MG63 (cell line): ENCODE results near the gene KIN. TPM values are rescaled to one million over a fixed set of nuclear protein-coding genes. Genes with fewer than 3 reads are reported as not detected.
"Not testable (repeated sequence)": the region's sequence is repeated elsewhere in the genome, so short reads cannot be mapped to it uniquely, and the experiment has no call there.

ENCODE experiments used
- DNase-seq: peaks from one replicate; pipeline ENCODE4 v3.0.0-alpha.2; 2020
- H3K27me3 ChIP-seq: fragments of 250-450 bp; sonication (Bioruptor Pico); 2 replicates; pipeline ENCODE4 v1.5.1; 2020; ENCODE audit warnings: mild to moderate bottlenecking, moderate library complexity
- H3K36me3 ChIP-seq: fragments of 250-450 bp; sonication (Bioruptor Pico); 2 replicates; pipeline ENCODE4 v1.5.1; 2020; ENCODE audit warnings: mild to moderate bottlenecking, moderate library complexity
- H3K4me3 ChIP-seq: fragments of 250-450 bp; sonication (Bioruptor Pico); 2 replicates; pipeline ENCODE4 v1.5.1; 2020; ENCODE audit warnings: mild to moderate bottlenecking, moderate library complexity
- H3K9me3 ChIP-seq: fragments of 250-450 bp; sonication (Bioruptor Pico); 2 replicates; pipeline ENCODE4 v1.5.1; 2020; ENCODE audit warnings: mild to moderate bottlenecking, moderate library complexity
- total RNA-seq: library from RNA; depleted of rRNA; stranded (reverse); fragments of >200 nt; shearing (Covaris generic); gene quantifications from 2 replicates; pipeline ENCODE4 v1.2.3, GENCODE V29; 2014; ENCODE audit warnings: low replicate concordance

Gene KIN
- total RNA-seq, 1 experiment from 2014 or later, result 13.0 TPM

DNA sequence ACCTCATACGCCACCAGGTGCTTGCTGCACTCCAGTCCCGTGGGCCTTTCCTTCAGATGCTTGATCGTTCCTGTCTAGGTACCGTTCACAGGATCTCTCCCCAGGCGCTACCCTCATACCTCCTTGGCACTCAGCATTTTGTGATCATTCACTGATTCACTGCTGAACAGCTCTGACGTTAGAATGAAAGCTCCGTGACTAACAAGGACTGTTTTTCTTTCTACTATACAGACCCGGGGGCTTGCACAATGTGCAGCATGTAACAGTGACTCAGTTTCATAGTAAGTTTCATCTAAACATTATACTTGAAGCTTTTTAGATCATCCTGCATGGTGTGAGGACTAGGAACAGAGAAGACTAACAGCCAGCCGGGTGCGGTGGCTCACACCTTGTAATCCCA lies 20.6 kb downstream of the KIN start:
- DNase-seq, result peak; percentile 36
- no peaks in the 10 kb centered on the region for H3K27me3 ChIP-seq

DNA sequence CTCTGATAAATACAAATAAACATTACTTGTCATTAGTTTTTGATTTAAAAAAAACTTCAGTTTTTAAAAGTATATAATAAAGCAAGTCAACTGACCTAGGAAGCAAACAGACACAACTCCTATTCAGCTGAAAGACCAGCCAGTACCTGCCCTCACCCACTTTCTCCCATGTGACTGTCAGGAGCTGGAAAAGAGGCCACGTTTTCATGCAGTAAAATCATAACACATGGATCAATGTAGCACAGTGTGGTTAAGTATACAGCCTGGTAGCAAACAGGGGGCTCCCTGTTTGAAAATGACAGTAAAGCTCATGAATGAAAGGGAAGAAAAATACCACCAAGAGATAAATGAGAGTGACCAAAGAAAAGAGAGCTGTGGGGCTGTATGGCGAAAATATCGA lies 21.6 kb downstream of the KIN start:
- H3K4me3 ChIP-seq, result no peak overlapping the region
- DNase-seq, result no peak
- H3K36me3 ChIP-seq, result peaks cover 54% of the 10 kb centered on the region
- H3K27me3 ChIP-seq, result no peaks in the 10 kb centered on the region
- H3K9me3 ChIP-seq, result no peaks in the 10 kb centered on the region

More for the DNA sequence above, 20.6 kb downstream of the KIN start:
- Histone ChIP-seq H3K9me3 (no peaks in the 10 kb centered on the region), H3K36me3 (peaks cover 48% of the 10 kb centered on the region), H3K4me3 (no peak overlapping the region)

DNA sequence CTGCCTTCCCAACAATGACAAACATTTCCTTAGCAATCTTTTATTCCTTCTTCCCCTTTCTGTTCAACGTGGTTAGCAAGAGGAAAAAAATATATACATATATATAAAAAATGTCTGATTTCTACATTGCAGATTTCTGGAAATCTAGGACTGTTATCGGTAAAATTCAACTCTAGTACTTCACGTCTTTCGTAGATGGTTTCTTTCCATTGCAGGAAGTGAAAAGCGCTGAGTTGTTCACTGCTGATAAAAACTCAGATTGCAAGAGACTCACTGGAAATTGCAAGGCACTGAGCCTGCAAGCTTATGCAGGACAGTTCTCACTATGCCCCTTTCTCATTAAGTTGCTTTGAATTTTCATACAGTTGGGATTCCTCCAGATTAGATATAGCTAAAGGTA lies 23.9 kb downstream of the KIN start:
- no peaks in the 10 kb centered on the region for H3K9me3 ChIP-seq
- no peak for DNase-seq
- H3K4me3 ChIP-seq, result no peak overlapping the region
- peaks cover 60% of the 10 kb centered on the region for H3K36me3 ChIP-seq
- no peaks in the 10 kb centered on the region for H3K27me3 ChIP-seq

DNA sequence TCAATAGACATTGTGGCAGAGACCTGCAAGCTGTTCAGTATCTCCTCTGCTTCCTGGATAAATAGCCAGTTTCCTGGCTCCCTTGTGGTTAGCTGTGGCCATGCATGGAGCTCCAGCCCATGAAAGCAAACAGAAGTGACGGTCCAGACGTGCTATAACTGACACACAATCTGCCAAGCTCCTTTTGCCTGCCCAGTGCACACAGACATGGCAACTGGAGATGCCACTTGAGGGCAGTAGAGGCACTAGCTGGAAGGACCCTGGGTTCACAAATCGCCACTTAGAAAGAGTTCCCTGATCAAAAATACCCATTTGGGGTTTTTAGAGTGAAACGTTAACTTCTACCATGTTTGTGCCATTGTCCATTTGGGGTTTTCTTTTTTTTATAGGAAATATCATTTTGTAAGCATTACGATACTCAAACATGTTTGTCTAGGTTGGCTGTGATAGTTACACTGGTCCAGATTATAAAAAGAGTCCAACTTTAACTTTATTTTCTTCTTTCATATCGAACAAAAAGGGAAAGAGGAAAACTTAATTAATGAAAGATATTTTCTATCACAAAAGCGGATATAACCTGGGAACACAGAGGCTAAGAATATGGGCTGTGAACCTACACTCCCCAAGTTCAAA lies 31.3 kb downstream of the KIN start:
- Histone ChIP-seq H3K9me3 (no peaks in the 10 kb centered on the region), H3K4me3 (no peak overlapping the region), H3K36me3 (peaks cover 55% of the 10 kb centered on the region), H3K27me3 (no peaks in the 10 kb centered on the region)
- no peak for DNase-seq

DNA sequence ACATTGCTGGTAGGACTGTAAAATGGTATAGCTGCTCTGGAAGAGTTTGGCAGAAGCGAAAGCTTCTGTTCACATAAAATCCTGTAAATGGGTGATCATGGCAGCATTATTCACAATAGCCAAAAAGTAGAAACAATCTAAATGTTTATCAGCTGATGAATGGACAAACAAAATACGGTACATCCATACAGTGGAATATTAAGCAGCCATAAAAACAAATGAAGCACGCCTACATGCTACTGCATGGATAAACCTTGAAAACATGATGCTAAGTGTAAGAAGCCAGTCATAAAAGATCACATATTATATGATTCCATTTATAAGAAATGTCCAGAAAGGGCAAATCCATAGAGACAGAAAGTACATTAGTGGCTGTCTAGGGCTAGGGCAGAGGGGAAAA lies 32.7 kb downstream of the KIN start:
- no peak overlapping the region for H3K4me3 ChIP-seq
- H3K9me3 ChIP-seq, result no peaks in the 10 kb centered on the region
- no peak for DNase-seq
- H3K36me3 ChIP-seq, result peaks cover 45% of the 10 kb centered on the region
- no peaks in the 10 kb centered on the region for H3K27me3 ChIP-seq

DNA sequence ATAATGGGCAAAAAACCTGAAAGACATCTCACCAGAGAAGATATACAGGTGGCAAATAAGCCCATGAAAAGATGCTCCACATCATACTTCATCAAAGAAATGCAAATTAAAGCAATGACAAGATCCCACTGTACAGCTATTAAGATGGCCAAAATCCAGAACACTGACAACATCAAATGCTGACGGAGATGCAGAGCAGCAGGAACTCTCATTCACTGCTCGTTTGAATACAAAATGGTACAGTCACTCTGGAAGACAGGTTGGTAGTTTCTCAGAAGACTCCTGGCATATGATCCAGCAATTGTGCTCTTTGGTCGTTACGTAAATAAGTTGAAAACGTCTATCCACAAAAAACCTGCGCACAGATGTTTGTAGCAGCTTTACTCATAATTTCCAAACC lies 35.5 kb downstream of the KIN start:
- no peaks in the 10 kb centered on the region for H3K27me3 ChIP-seq
- no peak for DNase-seq
- H3K36me3 ChIP-seq, result peaks cover 35% of the 10 kb centered on the region
- no peaks in the 10 kb centered on the region for H3K9me3 ChIP-seq
- H3K4me3 ChIP-seq, result no peak overlapping the region

DNA sequence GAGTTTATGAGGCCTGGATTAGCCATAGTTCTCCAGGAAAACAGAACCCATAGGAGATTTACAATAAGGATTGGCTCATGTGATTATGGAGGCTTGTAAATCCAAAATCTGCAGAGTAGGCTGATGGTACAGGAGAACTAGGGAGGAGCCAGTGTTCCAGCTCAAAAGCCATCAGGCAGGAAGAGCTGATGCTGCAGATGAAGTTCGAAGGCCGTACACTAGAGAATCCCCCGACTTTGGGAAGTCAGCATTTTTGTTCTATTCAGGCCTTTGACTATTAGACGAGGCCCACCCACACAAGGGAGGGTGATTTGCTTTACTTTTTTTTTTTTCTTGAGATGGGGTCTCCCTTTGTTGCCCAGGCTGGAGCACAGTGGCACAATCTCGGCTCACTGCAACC lies 37.6 kb downstream of the KIN start:
- Histone ChIP-seq H3K27me3 (no peaks in the 10 kb centered on the region), H3K36me3 (peaks cover 21% of the 10 kb centered on the region), H3K9me3 (no peaks in the 10 kb centered on the region), H3K4me3 (no peak overlapping the region)
- no peak for DNase-seq

DNA sequence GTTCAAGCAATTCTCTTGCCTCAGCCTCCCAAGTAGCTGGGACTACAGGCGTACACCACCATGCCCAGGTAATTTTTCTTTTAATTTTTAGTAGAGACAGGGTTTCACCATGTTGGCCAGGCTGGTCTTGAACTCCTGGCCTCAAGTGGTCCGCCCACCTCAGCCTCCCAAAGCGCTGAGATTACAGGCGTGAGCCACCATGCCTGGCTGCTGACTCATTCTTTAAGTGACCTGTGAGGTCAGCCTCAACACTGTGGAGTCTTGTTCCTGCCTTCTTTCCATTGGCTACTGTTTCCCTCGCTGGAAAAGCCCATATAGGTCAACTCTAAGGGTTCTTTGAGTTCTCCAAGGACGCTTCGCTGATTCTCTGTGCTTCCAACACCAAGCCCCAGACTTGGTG lies 39.2 kb downstream of the KIN start:
- not testable (repeated sequence) for H3K4me3 ChIP-seq, DNase-seq, H3K27me3 ChIP-seq, H3K9me3 ChIP-seq
- peaks cover 14% of the 10 kb centered on the region for H3K36me3 ChIP-seq

DNA sequence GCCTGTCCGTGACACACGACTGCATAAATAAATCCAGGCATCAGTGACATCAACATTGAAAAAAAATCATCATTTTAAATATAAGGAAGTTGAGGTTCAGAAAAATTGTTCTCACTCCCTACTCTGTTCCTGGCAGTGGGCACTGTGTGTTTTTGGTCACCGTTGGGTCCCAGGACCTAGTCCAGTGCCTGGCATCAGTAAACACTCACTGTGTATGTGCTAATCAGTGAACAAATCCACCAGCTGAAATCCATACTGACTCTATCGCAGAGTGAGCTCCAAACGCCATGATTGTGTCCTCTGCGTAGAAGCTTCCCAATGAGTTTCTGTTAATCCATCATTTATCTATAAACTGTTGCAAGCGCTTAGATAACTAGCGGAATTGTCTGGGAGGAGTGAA lies 43.5 kb downstream of the KIN start:
- H3K4me3 ChIP-seq, result no peak overlapping the region
- no peaks in the 10 kb centered on the region for H3K36me3 ChIP-seq
- H3K27me3 ChIP-seq, result no peaks in the 10 kb centered on the region
- no peak for DNase-seq
- no peaks in the 10 kb centered on the region for H3K9me3 ChIP-seq

DNA sequence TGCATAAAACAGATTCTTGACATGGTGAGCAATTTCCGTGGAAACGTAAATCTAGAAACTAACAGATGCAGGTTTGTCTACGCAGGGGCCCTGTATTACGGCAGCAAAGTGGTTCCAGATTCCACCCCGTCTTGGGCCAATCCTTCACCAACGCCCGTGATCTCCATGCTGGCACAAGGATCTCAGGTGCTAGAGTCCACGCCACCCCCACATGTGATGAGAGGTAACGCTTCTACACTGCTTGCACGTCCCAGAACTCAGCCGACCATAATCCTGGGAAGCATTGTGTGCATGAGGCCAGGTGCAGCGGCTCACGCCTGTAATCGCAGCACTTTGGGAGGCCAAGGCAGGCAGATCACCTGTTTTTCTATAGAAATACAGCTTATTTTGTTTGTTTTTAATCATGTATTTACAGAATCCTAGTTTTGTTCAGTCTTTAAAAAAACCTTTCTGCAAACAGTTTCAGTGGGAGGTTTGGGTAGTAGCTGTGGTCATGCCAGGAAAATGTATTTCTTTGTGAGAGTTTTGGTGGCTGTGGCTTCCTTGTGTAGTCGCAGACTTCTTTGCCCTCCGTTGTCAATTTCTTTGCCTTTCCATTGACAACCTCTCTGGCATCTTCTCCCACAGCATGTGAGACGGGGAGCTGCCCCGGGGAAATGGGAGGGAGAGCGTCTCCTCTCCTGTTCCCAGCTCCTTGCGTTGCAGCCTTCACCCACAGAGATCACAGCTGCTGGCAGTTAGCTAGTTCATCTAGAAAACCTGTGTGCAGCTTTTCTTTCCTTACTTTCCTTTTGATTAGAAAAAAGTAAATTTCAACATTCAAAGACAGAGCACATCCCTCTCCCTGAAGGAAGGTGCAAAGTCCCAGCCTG lies 49.0 kb downstream of the KIN start:
- no peaks in the 10 kb centered on the region for H3K9me3 ChIP-seq
- no peaks in the 10 kb centered on the region for H3K36me3 ChIP-seq
- no peak for DNase-seq
- no peak overlapping the region for H3K4me3 ChIP-seq
- no peaks in the 10 kb centered on the region for H3K27me3 ChIP-seq

DNA sequence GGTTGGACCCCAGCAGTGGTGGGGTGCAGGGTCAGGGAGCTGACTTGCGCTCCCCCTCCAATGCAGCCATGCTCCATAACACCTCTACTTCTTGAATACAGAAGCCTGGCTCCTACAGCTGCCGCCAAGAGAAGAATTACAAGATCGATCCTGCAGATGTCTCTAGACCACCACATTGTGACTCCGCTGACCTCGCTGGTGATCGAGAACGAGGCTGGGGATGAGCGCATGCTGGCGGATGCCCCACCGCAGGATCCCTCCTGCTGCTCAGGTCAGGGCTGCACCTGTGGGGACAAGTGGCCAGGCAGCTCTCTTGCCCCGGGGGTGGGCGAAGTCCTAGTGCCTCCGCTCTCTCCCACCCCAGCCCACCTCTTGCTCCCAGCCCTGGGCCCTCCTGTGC lies 53.0 kb downstream of the KIN start:
- H3K4me3 ChIP-seq, result no peak overlapping the region
- no peaks in the 10 kb centered on the region for H3K27me3 ChIP-seq
- no peaks in the 10 kb centered on the region for H3K9me3 ChIP-seq
- H3K36me3 ChIP-seq, result no peaks in the 10 kb centered on the region
- no peak for DNase-seq

DNA sequence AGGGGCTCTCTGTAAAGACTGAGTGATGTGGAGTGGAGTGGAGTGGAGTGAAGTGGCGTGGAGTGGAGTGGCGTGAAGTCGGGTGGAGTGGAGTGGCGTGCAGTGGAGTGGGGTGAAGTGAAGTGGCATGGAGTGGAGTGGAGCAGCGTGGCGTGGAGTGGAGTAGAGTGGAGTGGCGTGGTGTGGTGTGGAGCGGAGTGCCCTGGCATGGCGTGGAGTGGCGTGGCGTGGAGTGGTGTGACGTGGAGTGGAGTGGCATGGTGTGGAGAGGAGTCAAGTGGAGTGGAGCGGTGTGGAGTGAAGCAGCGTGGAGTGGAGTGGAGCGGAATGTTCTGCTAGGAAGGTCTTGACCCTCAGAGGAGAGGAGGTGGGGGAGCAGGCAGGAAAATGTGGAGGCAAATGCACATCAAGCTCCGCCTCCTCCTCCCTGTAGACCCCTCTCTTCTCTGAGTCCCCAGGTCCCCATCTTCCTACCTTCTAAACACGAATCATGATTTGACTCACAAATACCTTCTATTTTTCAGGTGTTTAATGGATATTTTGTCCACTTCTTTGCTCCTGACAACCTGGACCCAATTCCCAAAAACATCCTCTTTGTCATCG lies 64.8 kb downstream of the KIN start:
- no peak for DNase-seq

DNA sequence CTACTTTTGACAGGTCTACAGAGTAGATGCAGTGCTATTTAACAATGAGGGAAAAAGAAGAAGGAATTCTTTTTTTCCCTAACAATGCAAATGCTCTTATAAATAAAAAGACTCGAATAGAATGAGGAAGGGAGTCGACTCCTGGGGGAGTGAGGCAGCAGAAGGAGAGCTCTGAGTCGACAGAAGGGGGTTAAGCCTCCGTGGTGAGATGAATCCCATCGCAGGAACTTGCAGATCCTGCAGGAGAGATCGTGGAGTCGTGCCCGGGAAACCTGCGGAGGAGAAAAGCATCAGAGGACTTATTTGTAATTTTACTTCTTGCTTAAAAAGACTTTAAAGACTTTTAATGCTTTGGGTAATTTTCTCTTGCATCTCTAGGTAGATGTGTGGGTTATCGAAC lies 67.3 kb downstream of the KIN start:
- H3K9me3 ChIP-seq, result no peaks in the 10 kb centered on the region
- no peaks in the 10 kb centered on the region for H3K36me3 ChIP-seq
- no peak overlapping the region for H3K4me3 ChIP-seq
- no peak for DNase-seq
- H3K27me3 ChIP-seq, result peaks cover 15% of the 10 kb centered on the region

More for the DNA sequence above, 64.8 kb downstream of the KIN start:
- Histone ChIP-seq H3K9me3 (no peaks in the 10 kb centered on the region), H3K4me3 (no peak overlapping the region), H3K27me3 (peaks cover 24% of the 10 kb centered on the region), H3K36me3 (no peaks in the 10 kb centered on the region)

DNA sequence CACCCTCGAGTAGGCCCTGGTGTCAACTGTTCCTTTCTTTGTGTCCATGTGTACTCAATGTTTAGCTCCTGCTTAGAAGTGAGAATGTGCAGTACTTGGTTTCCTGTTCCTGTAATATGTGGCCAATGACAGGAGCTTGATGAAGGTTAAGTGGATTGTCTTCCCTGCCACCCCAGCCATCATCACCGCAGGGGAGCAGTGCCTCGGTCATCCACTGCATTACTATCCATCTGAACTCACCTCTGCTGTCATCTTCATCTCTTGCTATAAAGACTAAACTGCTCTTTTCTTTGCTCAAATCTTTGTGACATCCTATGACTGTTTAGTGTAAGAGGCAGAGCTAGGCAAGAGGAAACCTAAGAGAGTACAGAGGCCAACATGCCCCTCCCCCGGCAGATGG lies 69.1 kb downstream of the KIN start:
- Histone ChIP-seq H3K4me3 (no peak overlapping the region), H3K9me3 (no peaks in the 10 kb centered on the region), H3K27me3 (peaks cover 3% of the 10 kb centered on the region), H3K36me3 (no peaks in the 10 kb centered on the region)
- no peak for DNase-seq

DNA sequence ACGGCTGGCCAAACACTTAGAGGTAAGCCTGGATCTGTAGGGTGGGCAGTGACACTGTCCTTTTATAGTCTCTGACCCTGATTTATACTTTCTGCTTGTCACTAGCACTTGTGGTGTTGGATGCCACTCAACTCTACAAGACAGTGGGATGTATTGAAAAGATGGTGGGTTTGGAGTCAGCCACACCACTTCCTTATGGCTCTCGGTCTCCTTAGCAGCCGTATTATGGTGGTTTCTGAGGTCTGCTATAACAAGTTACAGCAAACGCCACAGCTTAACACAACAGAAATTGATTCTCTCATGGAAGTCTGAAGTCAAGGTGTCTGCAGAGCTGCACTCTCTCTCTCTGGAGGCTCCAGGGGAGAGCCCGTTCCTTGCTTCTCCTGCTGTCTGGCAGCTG lies 70.0 kb downstream of the KIN start:
- no peaks in the 10 kb centered on the region for H3K9me3 ChIP-seq
- no peak overlapping the region for H3K4me3 ChIP-seq
- no peak for DNase-seq
- H3K36me3 ChIP-seq, result no peaks in the 10 kb centered on the region
- no peaks in the 10 kb centered on the region for H3K27me3 ChIP-seq

DNA sequence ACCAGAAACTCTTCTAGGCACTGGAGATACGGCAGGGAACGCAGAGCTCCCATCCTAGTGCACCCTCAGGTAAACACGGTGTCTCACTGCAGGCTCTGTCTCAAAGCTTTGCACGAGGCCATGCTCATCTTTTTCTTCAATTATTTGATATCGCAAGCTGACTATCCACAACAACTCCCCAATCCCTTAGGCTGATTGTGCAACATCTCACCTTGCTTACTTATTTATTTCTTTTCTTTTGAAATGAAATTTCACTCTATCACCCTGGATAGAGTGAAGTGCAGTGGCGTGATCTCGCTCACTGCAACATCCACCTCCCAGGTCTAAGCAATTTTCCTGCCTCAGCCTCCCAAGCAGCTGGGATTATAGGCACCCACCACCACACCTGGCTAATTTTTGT lies 72.3 kb downstream of the KIN start:
- H3K36me3 ChIP-seq, result no peaks in the 10 kb centered on the region
- no peak overlapping the region for H3K4me3 ChIP-seq
- no peak for DNase-seq
- no peaks in the 10 kb centered on the region for H3K27me3 ChIP-seq
- H3K9me3 ChIP-seq, result no peaks in the 10 kb centered on the region

DNA sequence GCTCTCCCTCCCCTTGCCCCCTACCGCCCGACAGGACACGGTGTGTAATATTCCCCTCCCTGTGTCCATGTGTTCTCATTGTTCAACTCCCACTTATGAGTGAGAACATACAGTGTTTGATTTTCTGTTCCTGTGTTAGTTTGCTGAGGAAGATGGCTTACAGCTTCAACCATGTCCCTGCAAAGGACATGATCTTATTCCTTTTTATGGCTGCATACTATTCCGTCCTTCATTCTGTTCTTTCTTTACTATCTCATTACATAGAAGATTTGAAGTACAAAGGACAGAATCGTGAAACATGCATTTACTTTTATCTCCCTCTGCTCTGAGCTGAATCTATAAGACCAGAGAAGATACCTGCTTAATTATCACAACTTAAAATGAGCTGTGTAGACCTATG lies 76.7 kb downstream of the KIN start:
- not testable (repeated sequence) for H3K9me3 ChIP-seq, DNase-seq, H3K36me3 ChIP-seq

DNA sequence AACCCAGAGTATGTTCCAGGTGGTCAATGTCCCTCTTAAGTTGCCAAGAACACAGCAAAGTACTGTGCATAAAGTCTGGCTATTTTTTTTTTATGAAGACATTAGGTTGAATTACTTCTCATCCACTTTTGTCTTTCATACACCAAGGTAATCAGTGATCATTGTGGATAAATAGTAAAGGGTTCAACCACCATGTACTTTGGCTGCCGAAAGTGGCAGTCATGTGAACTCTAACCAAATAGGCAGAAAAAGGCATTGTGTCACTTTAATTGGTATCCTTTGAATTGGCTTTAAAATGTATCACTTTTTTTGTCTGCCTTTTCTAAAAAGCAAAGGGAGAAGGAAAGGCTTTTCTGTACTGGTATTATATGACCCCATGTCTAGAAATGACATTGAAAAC lies 77.3 kb downstream of the KIN start:
- no peak overlapping the region for H3K4me3 ChIP-seq
- peaks cover 7% of the 10 kb centered on the region; the same call in 1 of the 2 replicates for H3K27me3 ChIP-seq
- H3K9me3 ChIP-seq, result no peaks in the 10 kb centered on the region
- DNase-seq, result no peak
- H3K36me3 ChIP-seq, result no peaks in the 10 kb centered on the region

More for the DNA sequence above, 76.7 kb downstream of the KIN start:
- H3K4me3 ChIP-seq, H3K27me3 ChIP-seq: not testable (repeated sequence)
